ENCODE results near the gene NRXN2.
A peak's percentile ranks its signal among the peaks of the same experiment; 100 is the strongest.
"Not testable (repeated sequence)": the region's sequence is repeated elsewhere in the genome, so short reads cannot be mapped to it uniquely, and the experiment has no call there.

NRXN2 gene

DNA sequence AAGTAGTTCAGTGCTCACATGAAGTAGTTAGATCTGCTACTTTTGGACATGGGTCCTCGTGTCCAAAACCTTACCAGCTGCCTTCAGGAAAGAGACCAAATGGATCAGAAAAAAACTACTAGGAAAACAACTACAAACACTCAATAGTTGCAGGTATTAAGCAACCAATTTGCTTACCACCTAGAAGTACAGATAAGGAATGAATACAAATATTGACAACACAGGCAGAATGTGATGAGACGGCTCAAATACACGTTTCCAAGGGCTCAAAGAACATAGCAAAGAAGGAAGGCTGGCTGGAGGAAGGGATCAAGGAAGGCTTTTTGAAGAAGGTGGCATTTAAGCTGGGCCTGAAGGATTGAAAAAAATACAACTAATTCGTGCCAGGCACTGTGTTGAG is 41.8 kb downstream of the NRXN2 start:
- H3K9me3 Mint-ChIP-seq: no peaks in the 10 kb centered on the region
- H3K36me3 Mint-ChIP-seq: no peaks in the 10 kb centered on the region
- H3K27ac Mint-ChIP-seq: no peak overlapping the region
- no peak for DNase-seq
- H3K27me3 Mint-ChIP-seq: peaks cover 26 to 42% of the 10 kb centered on the region in 2 donors
- ATAC-seq (replicated peaks): no peak
- H3K4me3 Mint-ChIP-seq: no peak overlapping the region
- peaks cover 3 to 4% of the 10 kb centered on the region in 2 donors for H3K4me1 Mint-ChIP-seq

DNA sequence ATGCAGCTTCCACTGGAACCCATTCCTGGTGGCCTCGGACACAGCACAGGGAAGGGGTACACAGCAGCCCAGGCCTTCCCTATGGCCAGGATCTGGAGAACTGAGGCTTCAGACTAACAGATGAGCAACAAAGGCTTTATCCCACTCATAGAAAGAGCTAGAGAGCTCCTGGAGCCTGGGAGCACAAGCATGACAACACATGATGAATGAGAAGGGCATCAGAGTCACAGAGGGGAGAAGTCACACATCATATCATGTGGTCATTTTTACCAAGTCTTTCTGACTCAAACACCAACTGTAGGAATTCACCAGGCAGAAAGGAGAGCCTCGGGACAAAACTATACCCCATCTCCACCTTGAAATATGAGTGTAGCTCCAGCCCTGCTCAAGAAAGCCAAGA is 43.2 kb downstream of the NRXN2 start:
- Mint-ChIP-seq H3K27ac (no peak overlapping the region), H3K4me3 (no peak overlapping the region), H3K4me1 (peaks cover 15 to 17% of the 10 kb centered on the region in 2 donors), H3K9me3 (no peaks in the 10 kb centered on the region), H3K36me3 (no peaks in the 10 kb centered on the region), H3K27me3 (peaks cover 33 to 55% of the 10 kb centered on the region in 2 donors)
- ATAC-seq (replicated peaks) (no peak), DNase-seq (no peak)

DNA sequence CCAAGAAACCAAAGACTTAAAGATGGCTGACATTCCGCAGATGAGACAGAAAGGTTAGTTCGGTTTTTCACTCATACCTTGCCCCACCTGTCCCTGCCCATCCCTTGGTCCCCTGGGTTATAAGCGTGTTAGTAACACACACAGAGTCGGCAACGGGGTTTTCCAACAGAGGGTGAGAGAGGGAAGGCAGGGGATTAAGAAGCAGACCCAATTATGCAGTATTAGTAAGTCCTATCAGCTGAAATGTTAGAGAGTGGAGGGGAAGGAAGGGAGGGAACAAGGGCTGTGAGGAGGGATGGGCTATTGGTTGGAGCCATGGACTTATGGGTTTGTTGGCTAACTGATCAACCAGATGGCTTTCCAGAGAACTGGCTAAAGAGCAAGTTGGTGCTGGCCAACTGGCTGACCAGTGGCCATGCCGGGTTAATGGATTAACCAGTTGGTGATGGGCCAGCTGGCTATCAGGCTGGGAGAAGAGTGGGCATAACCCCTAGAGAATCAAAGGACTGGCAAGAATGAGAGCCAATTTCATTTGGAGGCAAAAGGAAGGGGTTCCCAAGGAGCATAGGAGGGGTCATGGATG is 45.5 kb downstream of the NRXN2 start:
- no peaks in the 10 kb centered on the region for H3K9me3 Mint-ChIP-seq
- DNase-seq: no peak
- H3K27ac Mint-ChIP-seq: no peak overlapping the region
- ATAC-seq (replicated peaks): no peak
- H3K27me3 Mint-ChIP-seq: peaks cover 33 to 53% of the 10 kb centered on the region in 2 donors
- peaks cover 22 to 29% of the 10 kb centered on the region in 2 donors for H3K4me1 Mint-ChIP-seq
- H3K36me3 Mint-ChIP-seq: no peaks in the 10 kb centered on the region
- H3K4me3 Mint-ChIP-seq: no peak overlapping the region

DNA sequence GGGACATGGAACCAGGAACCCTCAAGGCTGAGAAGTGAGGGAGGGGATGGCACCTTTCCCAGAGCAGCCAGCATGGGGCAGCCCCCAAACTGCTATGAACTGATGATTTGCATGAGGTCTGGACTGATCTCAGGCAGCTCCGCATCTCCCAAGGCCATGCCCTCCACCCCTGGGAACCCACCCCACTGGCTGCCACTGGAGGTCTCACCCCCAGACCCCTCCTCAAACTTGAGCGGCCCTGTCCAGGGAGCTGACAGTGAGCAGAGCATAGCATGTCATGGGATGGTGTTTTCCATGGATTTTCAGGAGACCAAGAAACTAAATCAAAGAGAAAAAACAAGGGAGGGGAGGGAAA is 46.8 kb downstream of the NRXN2 start:
- no peak overlapping the region for H3K4me3 Mint-ChIP-seq
- no peaks in the 10 kb centered on the region for H3K9me3 Mint-ChIP-seq
- DNase-seq (no peak), ATAC-seq (replicated peaks) (no peak)
- peaks cover 29 to 39% of the 10 kb centered on the region in 2 donors for H3K4me1 Mint-ChIP-seq
- no peaks in the 10 kb centered on the region for H3K36me3 Mint-ChIP-seq
- H3K27me3 Mint-ChIP-seq: peaks cover 39 to 53% of the 10 kb centered on the region in 2 donors
- no peak overlapping the region for H3K27ac Mint-ChIP-seq

DNA sequence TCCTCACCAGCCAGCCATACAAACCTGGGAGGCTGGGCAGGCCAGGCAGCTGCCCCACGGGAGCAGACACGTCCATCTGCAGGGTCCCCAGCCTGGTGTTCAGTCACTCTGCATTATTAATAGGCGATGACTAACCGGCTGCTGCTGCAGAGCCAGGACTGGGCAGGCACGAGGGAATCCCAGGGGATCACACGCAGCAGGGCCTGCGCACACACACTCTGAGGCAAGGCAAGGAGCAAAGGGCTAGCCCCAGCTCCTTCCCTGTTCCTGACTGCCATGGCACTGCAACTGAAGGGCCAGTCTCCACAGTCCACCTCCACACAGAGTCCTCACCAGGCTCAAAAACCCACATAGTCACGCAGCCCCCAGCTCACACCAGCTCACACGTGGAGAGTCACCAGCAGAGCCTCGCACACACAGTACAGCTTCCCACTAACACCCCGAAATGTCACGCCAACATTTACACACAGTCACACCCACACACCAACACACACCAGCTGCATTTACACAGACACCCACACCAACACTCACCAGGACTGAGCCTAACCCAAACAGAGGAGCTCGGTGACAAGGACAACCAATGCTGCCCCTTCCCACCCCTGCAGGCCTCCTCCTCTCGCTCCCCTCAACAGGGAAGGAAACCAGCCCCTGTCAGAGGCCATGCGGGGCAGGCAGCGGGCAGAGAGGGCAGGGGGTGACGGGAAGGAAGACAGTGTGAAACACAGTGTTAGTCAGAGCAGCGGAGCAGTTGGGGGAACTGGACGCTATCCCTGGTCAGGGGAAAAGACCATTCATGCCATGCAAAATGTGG is 47.3 kb downstream of the NRXN2 start:
- Mint-ChIP-seq H3K27ac (no peak overlapping the region), H3K4me3 (peak overlapping the region; percentile 27 to 46), H3K27me3 (peaks cover 44 to 56% of the 10 kb centered on the region in 2 donors), H3K4me1 (peaks cover 31 to 39% of the 10 kb centered on the region in 2 donors), H3K36me3 (no peaks in the 10 kb centered on the region), H3K9me3 (no peaks in the 10 kb centered on the region)
- ATAC-seq (replicated peaks) (peak; percentile 76 to 80), DNase-seq (peak; percentile 38)

DNA sequence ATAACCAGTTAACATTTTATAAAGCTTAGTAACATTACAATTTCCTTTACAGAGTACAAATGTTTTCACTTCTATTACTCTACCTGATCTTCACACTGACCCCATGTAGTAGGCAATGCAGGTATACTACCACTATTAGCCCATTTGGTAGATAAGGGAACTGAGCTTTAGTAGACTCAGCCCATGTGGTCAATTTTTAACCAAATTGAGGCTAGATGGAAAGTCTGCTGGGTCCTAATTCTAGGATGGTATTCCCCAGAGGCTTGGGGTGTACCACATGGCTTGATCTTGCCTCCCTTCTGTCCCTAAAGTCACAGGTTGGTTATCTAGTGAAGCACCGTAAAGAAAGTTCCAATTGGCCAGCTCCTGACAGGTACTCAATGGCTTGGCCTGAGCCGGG is 48.2 kb downstream of the NRXN2 start:
- H3K27ac Mint-ChIP-seq: no peak overlapping the region
- no peaks in the 10 kb centered on the region for H3K36me3 Mint-ChIP-seq
- DNase-seq (peak; percentile 56), ATAC-seq (replicated peaks) (peak; percentile 76 to 84)
- no peaks in the 10 kb centered on the region for H3K9me3 Mint-ChIP-seq
- peaks cover 47 to 57% of the 10 kb centered on the region in 2 donors for H3K27me3 Mint-ChIP-seq
- peaks cover 33 to 39% of the 10 kb centered on the region in 2 donors for H3K4me1 Mint-ChIP-seq
- peak overlapping the region; percentile 27 to 46 for H3K4me3 Mint-ChIP-seq

DNA sequence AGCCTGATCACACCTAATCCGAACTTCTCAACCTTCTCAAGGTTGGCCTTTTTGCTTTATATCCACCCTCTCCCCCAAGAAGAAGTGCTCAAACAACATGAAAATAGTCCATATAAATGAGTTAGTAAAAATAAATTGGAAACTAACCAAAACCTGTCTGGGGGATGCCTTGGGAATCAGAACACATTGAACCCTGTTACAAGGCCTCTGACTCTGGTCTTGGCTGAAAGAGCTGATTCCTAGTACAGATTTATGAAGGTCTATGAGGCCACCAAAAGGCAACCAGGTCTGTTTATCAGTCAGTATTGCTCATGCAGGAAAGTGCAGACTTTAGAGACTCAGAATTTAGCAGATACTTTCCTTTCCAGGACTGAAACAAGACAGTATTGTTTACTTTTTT is 49.7 kb downstream of the NRXN2 start:
- no peaks in the 10 kb centered on the region for H3K36me3 Mint-ChIP-seq

DNA sequence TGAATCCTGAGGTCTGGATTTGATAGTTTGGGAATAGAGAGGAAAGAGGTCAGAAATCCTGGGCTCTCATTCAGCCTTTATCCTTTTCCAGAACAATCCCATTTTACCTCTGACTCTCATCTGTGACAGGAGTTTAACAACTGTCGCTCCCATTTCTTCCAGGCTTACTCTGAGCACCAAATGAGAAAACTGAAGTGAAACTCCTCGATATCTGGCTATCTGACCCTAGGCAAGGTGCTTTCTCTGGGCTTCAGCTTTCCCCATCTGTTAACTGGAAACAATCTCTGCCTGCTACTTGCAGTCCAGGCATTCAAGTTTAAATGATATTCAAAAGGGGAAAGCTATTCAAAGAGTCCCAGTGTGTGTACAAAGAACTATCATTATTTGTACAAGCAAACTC is 50.1 kb downstream of the NRXN2 start:
- Mint-ChIP-seq H3K4me1 (peaks cover 33 to 39% of the 10 kb centered on the region in 2 donors), H3K36me3 (no peaks in the 10 kb centered on the region), H3K4me3 (no peak overlapping the region), H3K27me3 (peaks cover 52 to 67% of the 10 kb centered on the region in 2 donors), H3K9me3 (no peaks in the 10 kb centered on the region), H3K27ac (no peak overlapping the region)
- ATAC-seq (replicated peaks): no peak
- DNase-seq: no peak

More for the DNA sequence above, 49.7 kb downstream of the NRXN2 start:
- Mint-ChIP-seq H3K27ac (no peak overlapping the region), H3K4me1 (peaks cover 33 to 39% of the 10 kb centered on the region in 2 donors), H3K27me3 (peaks cover 51 to 68% of the 10 kb centered on the region in 2 donors), H3K4me3 (no peak overlapping the region), H3K9me3 (no peaks in the 10 kb centered on the region)
- no peak for DNase-seq
- no peak for ATAC-seq (replicated peaks)

DNA sequence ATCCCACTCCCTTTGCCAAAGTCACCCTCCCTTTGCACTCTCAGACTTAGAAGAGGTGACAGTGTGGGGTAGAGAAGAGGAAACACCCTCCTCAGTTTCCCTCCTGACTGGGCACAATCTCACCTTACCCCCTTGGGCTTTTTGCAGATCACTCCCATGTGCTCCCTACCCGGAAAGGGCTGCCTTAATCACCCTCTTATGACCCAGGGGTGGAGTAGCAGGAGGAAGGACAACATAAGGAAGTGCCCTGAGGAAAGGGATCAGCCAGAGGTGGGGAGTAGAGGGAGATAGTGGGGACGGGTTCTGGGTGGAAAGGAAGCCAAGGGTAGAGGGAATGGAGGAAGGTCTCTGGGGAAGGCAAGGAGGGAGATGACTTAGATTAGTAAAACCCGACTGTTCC is 52.0 kb downstream of the NRXN2 start:
- peaks cover 29 to 34% of the 10 kb centered on the region in 2 donors for H3K4me1 Mint-ChIP-seq
- ATAC-seq (replicated peaks): no peak
- H3K27me3 Mint-ChIP-seq: peaks cover 40 to 60% of the 10 kb centered on the region in 2 donors
- H3K4me3 Mint-ChIP-seq: no peak overlapping the region
- no peaks in the 10 kb centered on the region for H3K36me3 Mint-ChIP-seq
- no peaks in the 10 kb centered on the region for H3K9me3 Mint-ChIP-seq
- no peak for DNase-seq
- no peak overlapping the region for H3K27ac Mint-ChIP-seq

DNA sequence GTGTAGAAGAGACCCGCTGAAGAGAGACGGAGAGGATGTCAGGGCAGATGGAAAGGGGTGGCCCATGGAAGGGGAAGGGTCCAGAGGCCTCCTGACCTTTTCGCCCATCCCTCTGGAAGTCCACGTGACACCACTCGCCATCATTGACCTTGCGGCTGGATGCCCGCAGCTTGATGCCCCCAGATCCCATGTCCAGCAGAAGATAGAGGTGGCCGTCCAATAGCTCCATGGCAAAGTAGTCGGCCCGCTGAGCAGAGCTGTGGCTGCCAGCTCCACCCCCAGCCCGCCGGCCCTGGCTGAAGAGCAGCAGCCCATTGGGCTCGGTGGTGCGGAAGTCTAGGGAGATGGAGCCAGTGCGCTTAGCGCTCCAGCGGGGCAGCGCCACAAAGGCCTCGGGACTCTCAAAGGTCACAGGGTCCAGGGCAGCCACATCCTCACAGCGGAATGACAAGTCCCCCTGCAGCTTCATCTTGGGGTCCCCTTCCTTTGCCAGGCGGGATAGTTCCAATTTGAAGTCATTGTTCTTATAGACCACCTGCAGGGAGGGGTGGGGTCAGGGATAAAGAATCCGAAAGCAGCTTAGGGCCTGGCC is 55.7 kb downstream of the NRXN2 start:
- no peak for ATAC-seq (replicated peaks)
- H3K27me3 Mint-ChIP-seq: peaks cover 42 to 62% of the 10 kb centered on the region in 2 donors

DNA sequence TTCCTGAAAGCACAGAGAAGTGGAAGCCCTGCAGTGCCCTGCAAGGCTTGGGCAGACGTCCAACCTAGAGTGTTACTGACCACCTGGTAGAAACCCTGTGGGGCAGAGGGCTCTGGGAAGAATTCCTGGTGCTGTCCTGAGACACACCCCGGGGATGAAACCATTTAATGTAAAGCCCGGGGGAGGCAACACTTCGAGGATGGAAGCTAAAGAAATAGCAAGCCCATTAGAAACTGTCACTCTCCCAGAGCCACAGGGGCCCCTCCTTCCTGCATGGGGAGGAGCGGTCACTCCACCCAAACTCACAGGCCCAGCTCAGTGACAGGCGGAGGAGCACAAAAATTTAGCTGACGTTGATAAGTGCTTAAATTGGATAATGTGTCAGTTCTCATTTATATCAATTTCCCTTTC is 57.6 kb downstream of the NRXN2 start:
- H3K9me3 Mint-ChIP-seq: no peaks in the 10 kb centered on the region
- DNase-seq (no peak), ATAC-seq (replicated peaks) (no peak)
- peaks cover 30 to 48% of the 10 kb centered on the region in 2 donors for H3K27me3 Mint-ChIP-seq
- peaks cover 0 to 2% of the 10 kb centered on the region in 2 donors for H3K4me1 Mint-ChIP-seq
- H3K27ac Mint-ChIP-seq: no peak overlapping the region
- no peaks in the 10 kb centered on the region for H3K36me3 Mint-ChIP-seq
- no peak overlapping the region for H3K4me3 Mint-ChIP-seq

More for the DNA sequence above, 55.7 kb downstream of the NRXN2 start:
- peaks cover 8% of the 10 kb centered on the region in 2 donors for H3K4me1 Mint-ChIP-seq
- DNase-seq: no peak
- no peak overlapping the region for H3K4me3 Mint-ChIP-seq
- no peak overlapping the region for H3K27ac Mint-ChIP-seq
- H3K9me3 Mint-ChIP-seq: no peaks in the 10 kb centered on the region
- H3K36me3 Mint-ChIP-seq: no peaks in the 10 kb centered on the region

DNA sequence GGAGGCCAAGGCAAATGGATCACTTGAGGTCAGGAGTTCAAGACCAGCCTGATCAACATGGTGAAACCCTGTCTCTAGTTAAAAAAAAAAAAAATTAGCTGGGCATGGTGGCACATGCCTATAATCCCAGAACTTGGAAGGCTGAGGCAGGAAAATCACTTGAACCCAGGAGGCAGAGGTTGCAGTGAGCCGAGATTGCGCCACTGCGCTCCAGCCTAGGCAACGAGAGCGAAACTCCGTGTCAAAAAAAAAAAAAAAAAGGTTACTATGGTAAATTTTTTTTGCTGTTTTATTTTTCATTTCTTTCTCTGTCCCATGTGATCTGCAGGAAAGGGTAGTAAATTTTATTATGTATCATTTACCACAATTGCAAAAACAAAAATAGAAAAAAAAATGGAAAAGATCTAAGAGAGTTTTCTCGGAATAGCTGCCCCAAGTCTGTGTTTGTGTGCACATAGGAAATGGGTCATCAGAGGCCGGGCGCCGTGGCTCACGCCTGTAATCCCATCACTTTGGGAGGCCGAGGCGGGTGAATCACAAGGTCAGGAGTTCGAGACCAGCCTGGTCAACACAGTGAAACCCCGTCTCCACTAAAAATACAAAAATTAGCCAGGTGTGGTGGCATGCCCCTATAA is 58.6 kb downstream of the NRXN2 start:
- H3K4me3 Mint-ChIP-seq; ATAC-seq (replicated peaks); DNase-seq; H3K27ac Mint-ChIP-seq; H3K9me3 Mint-ChIP-seq; H3K4me1 Mint-ChIP-seq; H3K36me3 Mint-ChIP-seq: not testable (repeated sequence)
- H3K27me3 Mint-ChIP-seq: peaks cover 22 to 47% of the 10 kb centered on the region in 2 donors

DNA sequence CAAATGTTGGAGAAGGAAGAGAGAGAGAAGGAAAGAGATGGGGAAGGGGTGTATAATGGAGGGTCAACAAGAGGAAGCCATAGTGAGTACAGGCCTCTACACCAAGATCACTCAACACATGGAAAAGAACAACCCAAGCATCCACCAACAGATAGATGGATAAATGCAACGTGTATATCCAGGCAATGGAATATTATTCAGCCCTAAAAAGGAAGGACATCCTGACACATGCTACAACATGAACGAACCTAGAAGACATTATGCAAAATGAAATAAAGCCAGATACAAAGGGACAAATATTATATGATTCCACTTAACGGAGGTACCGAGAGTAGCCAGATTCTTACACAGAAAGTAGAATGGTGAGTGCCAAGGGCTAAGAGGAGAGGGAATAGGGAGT is 59.3 kb downstream of the NRXN2 start:
- DNase-seq: no peak
- no peak overlapping the region for H3K4me3 Mint-ChIP-seq
- no peaks in the 10 kb centered on the region for H3K9me3 Mint-ChIP-seq
- H3K36me3 Mint-ChIP-seq: no peaks in the 10 kb centered on the region
- no peak for ATAC-seq (replicated peaks)
- no peak overlapping the region for H3K27ac Mint-ChIP-seq
- no peaks in the 10 kb centered on the region for H3K4me1 Mint-ChIP-seq
- H3K27me3 Mint-ChIP-seq: peaks cover 22 to 40% of the 10 kb centered on the region in 2 donors

DNA sequence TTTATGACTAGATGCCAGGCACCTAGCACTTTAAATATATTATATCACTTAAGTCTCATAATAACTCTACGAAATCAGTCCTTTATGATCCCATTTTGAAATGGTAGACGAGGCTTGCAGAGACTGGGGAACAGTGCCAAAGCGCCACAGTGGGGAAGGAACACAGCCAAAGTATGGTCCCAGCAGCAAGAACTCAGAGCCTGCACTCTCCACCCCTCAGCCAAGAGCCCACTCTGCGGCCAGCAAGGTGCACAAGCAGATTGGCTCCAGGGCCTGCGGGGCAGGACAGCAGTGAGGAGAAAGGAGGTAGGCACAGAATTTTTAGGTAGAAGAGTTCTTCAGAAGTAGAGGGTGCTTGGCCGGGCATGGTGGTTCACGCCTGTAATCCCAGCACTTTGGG is 61.4 kb downstream of the NRXN2 start:
- no peak overlapping the region for H3K4me3 Mint-ChIP-seq
- H3K36me3 Mint-ChIP-seq: no peaks in the 10 kb centered on the region
- H3K9me3 Mint-ChIP-seq: no peaks in the 10 kb centered on the region
- ATAC-seq (replicated peaks) (no peak), DNase-seq (no peak)
- H3K27me3 Mint-ChIP-seq: peaks cover 17 to 26% of the 10 kb centered on the region in 2 donors
- H3K4me1 Mint-ChIP-seq: peaks cover 2 to 8% of the 10 kb centered on the region in 2 donors
- no peak overlapping the region for H3K27ac Mint-ChIP-seq

Data from stimulated activated naive B cell treated with anti-CD40 and anti-IgM and Interleukin-4, amounts not matched to agents 10 μg/mL and 1 μg/mL and 100 μg/mL, for 72 hours (primary cell).